22Rv1 (cell line): ENCODE data around the gene TRPM5.
"Not testable (repeated sequence)": the region's sequence is repeated elsewhere in the genome, so short reads cannot be mapped to it uniquely, and the experiment has no call there.

Experiments
- H3K27ac ChIP-seq: fragments of 450-650 bp; 2 replicates; pipeline ENCODE4 v1.5.1; 2017
- CTCF ChIP-seq: fragments of 450-650 bp; IDR thresholded peaks from 2 replicates; pipeline ENCODE4 v1.5.1; 2017; ENCODE audit warnings: mild to moderate bottlenecking
- ZFX ChIP-seq: fragments of 450-650 bp; IDR thresholded peaks from 2 replicates; pipeline ENCODE4 v1.6.1; 2017; ENCODE audit warnings: antibody characterized with exemption, borderline replicate concordance

Gene TRPM5

GRCh38 chr11:2482204-2482603 lies 37.9 kb upstream of the TRPM5 start:
- no peak overlapping the region for H3K27ac ChIP-seq
- no peak for TF ChIP-seq ZFX
- TF ChIP-seq CTCF: no peak

- TF ChIP-seq ZFX (no peak), CTCF (no peak)
- no peak overlapping the region for H3K27ac ChIP-seq
These were observed 36.9 kb upstream of the TRPM5 start for GRCh38 chr11:2481253-2481652.

- no peak overlapping the region for H3K27ac ChIP-seq
- TF ChIP-seq CTCF (no peak), ZFX (no peak)
These were observed 36.5 kb upstream of the TRPM5 start for GRCh38 chr11:2480874-2481220.

- not testable (repeated sequence) for H3K27ac ChIP-seq
These were observed 36.0 kb upstream of the TRPM5 start for GRCh38 chr11:2480067-2480873.

- H3K27ac ChIP-seq: no peak overlapping the region
- no peak for TF ChIP-seq CTCF
- no peak for TF ChIP-seq ZFX
These were observed 33.6 kb upstream of the TRPM5 start for GRCh38 chr11:2477936-2478335.

GRCh38 chr11:2477254-2477653 lies 32.9 kb upstream of the TRPM5 start:
- TF ChIP-seq CTCF: no peak
- TF ChIP-seq ZFX: no peak
- no peak overlapping the region for H3K27ac ChIP-seq

GRCh38 chr11:2475136-2475918 lies 31.0 kb upstream of the TRPM5 start:
- TF ChIP-seq CTCF: no peak
- no peak overlapping the region for H3K27ac ChIP-seq
